ENCODE data around the gene UGT8.
"Not testable (repeated sequence)": the region's sequence is repeated elsewhere in the genome, so short reads cannot be mapped to it uniquely, and the experiment has no call there.

Gene UGT8

DNA sequence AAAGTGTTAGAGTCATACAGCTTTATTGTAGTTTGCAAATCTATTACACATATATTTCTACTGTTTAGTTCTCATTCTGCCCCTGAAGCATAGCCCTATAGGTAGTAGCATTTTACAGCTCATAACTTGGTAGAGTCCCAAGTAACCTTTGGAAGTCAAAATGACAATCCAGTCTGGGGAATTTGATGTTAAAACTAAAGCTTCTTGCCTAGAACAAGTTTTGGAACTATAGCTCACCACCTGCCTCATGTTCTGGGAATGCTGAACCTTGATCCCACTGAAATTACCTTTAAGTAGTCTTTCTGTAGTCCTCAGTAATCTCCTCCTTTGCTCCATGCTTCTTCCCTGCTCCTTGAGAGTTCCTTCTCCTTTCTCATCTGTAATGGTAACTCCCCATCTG is 8.4 kb downstream of the UGT8 start:
- no peak for DNase-seq

DNA sequence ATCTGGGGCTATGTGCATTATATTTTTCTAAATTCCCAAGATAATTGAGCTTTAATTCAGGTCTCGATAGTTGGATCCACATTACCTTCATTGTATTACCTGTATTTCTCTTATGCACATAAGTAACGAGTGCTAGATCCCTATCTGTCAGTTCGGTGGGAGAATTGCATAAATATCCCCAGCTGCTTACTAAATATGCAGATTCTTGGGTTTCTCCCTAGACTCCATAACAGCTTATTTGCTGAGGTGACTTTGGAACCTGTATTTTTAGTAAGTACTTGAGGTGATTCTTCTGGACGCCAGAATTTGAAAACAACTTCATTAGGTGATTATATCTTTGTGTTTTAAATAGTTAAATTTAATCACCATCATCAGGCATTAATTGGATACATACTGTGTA is 15.0 kb downstream of the UGT8 start:
- DNase-seq, result no peak

DNA sequence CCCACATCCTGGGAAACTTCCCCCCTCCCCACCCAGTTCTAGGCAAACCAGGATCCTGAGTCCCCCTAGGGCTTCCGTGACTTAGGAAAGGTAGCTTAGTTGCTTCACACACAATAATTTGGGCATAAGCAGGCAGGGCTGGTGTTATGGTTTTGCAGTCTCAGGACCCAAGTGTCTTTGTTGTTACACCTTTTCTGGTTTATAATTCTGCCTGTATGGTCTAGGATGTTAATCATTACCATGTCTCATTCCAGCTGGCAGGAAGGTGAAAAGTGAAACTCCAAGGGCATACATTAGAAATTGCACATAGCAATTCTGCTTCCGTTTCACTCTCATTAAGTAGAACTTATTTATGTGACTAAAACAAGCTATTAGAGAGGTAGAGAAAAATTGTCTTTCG is 16.8 kb downstream of the UGT8 start:
- DNase-seq, result no peak

DNA sequence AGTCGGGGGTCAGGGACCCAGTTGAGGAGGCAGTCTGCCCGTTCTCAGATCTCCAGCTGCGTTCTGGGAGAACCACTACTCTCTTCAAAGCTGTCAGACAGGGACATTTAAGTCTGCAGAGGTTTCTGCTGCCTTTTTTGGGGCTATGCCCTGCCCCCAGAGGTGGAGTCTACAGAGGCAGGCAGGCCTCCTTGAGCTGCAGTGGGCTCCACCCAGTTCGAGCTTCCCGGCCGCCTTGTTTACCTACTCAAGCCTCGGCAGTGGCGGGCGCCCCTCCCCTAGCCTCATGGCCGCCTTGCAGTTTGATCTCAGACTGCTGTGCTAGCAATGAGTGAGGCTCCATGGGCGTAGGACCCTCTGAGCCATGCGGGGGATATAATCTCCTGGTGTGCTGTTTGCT is 17.4 kb downstream of the UGT8 start:
- DNase-seq, result not testable (repeated sequence)

DNA sequence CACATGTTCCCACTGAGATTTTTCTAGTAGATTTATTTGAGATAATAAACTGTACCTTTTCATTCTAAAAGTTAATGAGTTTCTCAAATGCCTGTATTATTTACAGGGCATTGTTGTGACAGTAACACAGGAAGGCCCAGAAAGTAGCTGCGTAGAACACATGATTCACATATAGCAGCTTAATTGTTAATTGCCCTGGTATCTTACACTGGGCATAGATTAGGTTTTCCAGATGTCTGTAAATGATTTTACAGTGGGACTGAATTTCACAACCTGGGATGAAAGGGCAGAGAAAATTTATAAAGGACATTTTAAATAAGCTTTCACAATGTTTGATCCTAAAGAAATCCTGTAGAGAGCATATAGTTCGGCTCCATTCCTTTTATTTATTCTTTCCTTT is 27.6 kb downstream of the UGT8 start:
- DNase-seq, result no peak

DNA sequence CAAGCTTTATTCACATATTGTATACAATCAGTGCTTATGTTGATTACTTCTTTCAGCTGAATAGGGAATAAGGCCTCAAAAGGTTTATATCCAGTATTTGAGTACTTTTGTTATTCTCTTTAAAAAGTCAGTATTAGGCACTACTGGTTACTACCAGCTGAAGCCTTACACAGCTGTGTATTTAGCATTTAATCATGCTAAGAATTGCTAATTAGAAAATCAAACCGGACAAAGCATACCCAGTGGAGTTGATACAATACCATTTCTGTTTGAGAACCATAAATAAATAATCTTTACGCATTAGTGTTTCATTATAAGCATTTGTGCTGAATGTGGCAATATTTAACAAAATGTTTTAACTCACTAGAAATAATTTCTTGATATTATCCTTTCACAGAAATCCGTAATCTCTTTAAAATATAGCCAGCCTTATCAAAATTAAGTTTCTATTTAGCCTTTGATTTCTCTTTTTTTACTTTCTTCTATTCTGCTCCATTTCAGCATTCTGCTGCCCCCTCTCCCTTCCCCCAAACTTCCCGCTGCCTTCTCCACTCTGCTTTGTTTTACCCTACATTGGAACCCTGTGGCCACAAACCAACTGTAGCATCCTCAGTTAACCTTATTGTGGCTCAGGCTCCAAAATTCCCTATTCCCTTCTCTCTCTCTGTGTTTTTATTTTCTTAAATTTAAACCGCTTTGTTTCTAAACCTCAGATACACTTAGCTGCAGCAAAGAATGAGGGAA is 37.8 kb downstream of the UGT8 start:
- no peak for DNase-seq

DNA sequence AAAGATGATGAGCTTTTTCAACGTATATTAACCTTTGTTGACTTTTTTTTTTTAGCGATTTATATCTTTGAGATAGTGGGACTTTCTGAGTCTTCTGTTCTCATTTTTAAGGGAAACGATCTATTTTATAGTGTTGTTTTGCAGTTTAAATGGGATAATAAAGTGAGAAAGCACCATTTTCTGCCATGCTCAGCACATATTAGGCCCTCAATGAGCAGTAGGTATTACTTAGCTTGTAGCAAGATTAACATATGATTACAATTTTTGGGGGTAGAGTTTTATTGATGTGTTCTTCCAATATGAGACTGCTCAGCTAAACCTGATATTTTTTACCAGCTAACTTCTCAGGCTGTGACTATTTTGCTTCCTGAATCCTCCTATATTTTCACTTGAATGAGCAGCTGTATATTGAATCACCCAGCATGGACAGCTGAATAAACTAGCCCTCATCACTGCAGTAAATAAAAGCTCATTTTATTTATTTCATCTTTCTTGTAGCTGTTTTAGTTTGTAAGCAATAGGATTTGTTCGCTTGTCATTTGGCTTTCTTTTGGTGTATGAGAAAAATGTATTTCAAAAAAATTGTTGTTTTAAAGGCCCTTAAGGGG is 43.7 kb downstream of the UGT8 start:
- no peak for DNase-seq

DNA sequence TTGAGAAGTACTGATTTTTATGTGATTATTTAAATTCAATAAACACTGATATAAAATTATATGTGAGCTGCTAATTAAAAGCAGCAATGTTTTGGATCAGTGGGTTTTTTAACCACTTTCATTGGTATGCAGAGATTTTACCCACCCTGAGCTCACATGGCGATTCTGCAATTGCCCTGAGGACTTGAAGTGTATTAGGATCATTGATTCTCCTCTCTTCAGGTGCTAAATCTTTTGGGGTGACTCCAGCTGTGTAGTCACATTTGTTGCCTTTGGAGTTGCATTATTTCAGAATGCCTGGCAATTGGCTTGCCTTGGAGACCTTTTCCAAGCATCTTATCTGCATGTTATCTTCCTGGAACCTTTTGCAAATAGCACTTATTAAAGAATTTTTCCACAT is 51.3 kb downstream of the UGT8 start:
- DNase-seq, result no peak

DNA sequence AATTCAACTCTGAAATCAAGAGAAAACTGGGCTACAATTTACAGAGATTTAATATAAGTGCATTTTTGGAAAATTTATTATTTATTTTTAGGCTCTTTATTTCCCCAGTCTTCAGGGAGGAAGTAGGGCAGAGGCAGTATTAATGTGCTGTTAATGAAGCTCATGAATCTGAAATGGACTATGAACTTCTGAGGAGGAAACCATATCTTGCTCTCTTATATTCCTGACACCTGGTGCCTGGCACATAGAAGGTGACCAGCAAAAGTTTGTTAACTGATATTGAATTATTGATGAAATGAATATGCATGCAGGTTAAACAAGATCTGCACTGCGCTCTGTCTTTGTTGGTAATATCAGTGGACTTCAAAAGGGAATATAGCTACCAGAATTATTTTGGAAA is 55.1 kb downstream of the UGT8 start:
- no peak for DNase-seq

DNA sequence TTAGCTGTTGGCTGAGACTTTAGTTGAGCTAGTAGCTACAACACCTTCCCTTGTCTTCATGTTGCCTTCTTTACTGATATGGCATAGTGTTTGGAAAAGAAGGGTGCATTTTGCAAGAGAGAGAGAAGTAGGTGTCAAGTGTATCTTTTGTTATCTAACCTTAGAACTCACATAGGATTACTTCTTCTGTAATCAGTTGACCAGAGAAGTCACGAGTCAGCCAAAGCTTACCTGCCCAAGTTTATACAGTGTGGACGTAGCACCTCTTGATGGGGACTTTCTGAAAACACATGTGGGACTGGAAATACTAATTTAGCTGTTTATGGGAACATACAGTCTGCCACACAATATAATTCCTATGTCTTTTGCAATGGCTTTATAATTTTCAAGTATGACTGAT is 56.0 kb downstream of the UGT8 start:
- no peak for DNase-seq

DNA sequence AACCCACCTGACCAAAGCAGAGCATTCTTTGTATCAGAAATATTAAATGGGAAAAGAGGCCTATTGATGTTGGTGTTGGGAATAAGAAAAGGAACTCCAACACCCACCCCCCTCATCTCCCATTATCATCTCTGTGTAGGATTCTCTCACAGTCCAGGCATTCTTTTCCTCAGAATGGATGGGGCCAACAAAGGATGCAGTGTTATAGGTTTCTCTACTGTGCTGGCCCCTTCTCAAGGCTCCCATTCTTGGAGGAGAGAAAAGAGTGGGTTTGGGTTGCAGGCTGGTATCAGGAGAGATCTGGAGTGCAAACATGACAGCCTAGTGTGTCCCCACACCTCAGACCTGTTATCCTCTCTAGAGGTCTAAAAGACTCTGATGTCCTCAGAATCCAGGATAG is 59.6 kb downstream of the UGT8 start:
- no peak for DNase-seq

DNA sequence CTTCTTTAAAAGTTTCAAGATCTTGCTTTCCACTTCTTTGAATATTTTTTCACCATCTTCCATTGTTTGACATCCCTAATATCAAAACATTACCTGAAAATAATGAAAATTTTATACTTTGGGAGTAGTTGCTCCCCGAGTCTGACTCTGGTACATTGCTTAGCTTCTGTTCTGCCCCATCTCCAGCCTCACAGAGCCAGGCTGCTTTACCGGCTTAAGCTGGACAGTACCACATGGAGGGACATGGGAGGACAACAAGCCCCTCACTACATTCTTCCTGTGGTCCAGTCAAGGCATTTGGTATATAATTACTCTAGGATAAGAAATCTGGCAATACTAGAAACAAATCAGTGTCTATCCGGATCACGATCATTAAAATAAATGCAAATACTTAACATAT is 60.2 kb downstream of the UGT8 start:
- DNase-seq, result no peak

DNA sequence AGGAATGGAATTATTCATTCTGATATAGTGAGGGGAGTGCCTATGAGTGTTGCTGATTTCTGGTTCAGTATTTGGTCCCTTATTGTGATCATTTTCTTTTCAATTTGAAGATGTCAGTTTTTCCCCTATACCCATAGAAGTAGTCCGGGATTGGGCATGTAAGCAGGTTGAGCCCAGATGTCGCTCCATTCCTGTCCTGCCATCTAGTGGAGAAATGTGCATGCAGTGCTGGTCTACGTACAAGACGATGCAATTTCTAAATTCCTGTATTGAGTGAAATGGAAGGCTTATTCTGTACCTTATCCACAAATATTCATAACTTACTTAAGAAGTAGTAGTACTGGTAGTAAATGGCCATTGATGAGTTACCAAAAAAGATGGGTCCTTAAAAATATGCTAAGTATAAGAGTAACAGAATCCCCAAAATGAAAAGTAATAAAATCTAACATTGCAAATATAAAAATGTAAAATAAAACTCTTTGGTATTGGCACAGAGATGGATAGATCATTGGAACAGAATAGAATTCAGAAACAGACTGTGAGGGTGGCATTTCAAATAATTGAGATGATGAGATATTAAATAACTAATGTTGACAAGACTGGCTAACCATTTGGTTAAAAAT is 60.9 kb downstream of the UGT8 start:
- DNase-seq, result peak; percentile 57

DNA sequence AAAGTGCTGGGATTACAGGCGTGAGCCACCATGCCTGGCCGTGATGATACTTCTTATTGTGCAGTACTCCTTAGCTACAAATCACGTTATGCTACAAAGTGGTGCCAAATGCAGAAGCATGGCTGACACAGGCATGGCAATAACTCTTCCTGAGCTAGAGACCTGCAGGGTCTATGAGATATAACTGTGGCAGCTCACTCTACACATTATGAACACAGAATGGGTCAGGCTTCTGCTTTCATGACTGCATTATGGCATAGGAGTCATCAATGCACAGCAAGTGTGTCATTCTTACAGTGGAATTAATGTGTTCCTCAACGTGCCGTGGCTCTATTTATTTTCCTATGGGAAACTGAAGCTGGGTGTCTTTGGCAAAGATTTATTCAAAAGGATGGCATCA is 64.5 kb downstream of the UGT8 start:
- no peak for DNase-seq

DNA sequence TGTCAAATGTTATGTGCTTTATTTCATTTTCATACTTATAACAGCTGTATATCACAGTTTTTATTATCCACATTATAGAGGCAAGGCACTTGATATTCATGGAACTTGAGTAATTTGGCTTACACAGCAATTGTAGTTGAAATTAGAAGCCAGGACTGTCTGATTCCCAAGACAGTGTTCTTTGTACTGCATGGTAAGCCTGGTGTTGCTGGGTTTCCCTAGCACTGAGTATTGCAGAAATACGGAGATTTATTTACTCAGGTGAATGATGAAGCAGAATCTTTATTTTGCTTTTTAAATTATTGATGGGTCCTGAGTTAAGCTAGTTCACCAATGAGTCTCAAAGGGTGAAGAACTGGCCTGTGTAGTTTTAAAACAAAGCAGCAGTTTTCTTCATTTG is 70.0 kb downstream of the UGT8 start:
- no peak for DNase-seq

DNA sequence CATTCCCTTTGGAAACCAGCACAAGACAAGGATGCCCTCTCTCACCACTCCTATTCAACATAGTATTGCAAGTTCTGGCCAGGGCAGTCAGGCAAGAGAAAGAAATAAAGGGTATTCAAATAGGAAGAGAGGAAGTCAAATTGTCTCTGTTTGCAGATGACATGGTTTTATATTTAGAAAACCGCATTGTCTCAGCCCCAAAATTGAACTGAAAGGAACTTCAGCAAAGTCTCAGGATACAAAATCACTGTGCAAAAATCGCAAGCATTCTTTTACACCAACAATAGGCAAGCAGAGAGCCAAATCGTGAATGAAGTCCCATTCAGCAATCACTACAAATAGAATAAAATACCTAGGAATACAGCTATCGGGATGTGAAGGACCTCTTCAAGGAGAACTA is 72.1 kb downstream of the UGT8 start:
- not testable (repeated sequence) for DNase-seq

DNA sequence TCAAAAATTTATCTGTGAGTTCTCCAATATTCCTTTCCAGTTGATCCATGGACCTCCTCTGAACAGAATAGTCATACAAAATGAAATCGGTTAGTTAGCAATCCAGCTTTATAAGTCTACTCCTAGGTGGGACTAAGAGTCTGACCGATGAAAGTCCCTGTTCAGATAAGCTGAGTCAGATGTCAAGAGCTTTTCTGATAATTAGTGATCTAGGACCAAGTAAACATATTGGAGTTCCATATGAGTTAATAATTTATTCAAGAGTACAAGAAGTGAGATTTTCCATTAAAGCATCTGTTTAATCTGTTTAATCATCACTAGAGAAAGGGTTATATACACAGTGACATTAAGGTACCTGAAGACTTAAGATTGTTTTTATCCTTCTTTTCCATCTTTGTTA is 74.7 kb downstream of the UGT8 start:
- DNase-seq, result no peak

DNA sequence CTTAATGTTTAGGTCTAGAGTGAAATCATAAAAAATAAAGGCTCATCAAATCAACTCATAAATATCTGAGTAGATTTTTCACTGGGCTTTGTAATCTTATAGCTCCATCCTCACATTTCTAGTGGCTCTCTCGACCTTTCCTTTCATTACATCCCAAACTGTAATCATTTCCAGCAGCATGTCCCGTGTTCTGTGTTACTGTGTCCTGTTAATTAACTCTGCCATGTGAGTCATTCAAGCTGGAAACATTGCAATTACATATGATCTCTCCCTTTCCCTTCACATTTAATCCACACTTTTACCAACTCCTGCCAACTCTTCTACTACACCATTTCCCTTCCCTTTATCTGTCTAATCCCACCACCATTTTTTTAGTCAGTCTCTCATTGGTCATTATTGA is 75.5 kb downstream of the UGT8 start:
- no peak for DNase-seq

DNA sequence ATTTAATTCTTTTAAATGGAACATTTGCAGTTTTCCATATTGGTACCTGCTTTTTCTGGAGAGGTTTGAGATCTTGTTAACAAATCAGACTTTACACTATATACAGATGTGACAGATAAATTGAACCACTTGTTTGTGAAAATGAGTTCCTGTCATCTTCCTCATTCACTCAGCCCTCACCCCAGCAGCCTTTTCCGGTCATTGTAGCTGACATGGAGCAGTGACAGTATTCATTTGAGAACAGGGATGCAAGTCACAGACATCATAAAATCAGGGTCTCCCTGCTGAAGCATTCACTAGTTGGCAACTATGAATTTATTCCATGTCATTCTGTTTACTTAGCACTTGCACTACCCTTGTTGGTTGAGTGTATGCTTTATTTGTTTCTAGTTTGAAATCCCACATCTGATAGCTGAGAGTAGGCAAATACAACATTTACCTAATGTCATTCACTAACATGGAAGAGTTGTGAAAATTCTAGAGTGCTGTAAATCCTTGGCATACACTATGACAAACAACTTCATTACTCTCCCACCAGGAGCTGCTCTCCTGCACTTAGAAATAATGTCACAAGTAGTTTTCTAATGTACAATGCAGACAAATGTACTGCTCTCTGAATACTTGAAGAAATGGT is 78.9 kb downstream of the UGT8 start:
- DNase-seq, result no peak

DNA sequence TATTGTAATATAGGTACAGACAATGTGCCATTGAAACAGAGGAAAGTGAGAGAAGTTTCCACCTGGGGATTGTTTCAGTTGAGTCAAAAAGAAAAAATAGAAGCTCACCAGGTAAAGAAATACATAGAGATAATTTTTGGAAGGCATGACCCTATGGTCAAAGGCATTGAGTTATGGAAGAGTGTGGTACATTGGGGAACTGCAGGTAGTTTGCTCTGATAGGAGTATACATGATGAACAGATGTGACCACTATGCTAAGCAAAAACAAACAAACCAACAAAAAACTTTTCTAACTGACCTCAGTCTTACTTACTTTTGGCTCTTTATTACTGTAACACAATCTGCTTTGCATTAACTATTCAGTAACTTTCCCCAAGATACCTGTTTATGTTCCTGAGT is 85.9 kb downstream of the UGT8 start:
- no peak for DNase-seq

DNA sequence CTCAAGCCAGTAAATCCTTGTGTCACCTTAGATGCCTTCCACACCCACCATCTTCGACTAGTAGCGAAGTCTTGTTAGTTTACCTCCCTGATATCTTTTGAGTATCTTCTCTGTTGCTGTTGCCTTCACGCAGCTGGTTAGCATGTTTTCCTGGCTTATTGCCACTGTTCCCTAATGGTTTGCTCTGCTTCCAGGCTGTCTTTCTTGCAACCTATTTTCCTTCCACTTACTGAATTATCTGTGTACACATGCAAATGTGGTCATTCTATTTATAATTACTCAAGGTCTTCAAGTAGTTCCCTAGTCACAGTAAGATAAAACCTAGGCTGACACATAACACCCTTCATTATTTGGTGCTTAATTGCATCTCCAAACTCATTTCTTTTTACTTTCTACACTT is 89.5 kb downstream of the UGT8 start:
- DNase-seq, result no peak

DNA sequence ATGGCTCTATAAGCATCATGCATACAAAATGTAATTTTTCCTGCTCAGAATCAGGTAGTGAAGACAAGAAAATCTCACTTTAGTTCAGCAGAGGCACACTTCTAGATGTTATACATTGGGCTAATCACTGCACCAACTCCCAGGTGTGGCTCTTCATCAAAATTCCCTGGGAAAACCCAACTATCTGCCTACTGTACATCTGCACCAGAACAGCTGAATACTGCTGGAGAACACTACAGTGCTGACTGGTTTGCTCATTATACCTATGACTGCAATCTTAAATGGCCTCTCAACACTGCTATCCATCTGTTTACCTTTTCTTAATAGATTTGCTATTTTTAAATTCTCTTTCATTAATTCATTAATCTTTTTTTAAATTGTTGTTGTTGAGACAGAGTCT is 92.0 kb downstream of the UGT8 start:
- DNase-seq, result no peak

DNA sequence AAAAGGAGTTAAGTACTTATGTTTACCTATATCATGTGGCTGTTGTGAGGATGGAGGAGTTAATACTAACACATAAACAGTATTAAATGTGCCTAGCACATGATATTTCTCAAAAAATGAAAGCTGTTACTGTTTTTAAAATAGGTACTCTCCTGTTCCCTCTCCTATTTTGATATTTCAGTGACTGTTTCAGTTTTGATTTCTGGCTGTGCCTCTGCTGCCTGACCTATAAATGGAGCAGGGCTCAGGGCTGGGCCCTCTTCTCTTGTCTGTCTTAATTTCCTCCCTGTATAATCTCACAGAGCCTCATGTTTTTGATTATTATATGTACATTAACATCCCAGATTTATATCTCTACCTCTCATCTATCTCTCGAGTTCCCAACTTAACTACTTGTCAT is 93.3 kb downstream of the UGT8 start:
- DNase-seq, result no peak

DNA sequence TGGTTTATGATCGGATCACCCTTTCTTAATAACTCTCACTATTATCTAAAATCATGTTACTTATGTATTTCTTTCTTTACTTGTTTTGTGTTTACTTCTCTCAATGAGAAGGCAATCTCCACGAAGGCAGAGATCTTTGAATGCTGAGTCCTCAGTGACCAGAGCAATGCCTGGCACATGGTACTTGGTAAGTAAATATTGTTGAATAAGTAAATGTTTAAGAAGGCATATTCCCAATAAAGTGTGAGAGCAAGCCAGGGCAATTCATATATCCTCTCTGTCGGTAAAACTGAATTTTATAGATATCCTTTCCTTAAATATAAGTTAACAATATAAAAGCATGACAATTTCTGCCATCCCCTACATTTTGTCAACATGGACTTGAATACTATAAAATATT is 94.4 kb downstream of the UGT8 start:
- DNase-seq, result no peak

Measured in activated CD8-positive, alpha-beta memory T cell treated with anti-CD3 and anti-CD28 coated beads for 24 hours (primary cell).